Activated CD8-positive, alpha-beta memory T cell treated with anti-CD3 and anti-CD28 coated beads for 48 hours (primary cell): ENCODE measurements around the gene EMP2.

Source experiments
- DNase-seq, 3 experiments: peaks; one replicate each; pipeline ENCODE4 v3.0.0-alpha.2; 2020; ENCODE audit warnings: low read depth in 2 of 3, low spot score in 2 of 3

Gene EMP2

GRCh38 chr16:10493276-10493675 lies 87.1 kb downstream of the EMP2 start:
- DNase-seq: no peak

DNA sequence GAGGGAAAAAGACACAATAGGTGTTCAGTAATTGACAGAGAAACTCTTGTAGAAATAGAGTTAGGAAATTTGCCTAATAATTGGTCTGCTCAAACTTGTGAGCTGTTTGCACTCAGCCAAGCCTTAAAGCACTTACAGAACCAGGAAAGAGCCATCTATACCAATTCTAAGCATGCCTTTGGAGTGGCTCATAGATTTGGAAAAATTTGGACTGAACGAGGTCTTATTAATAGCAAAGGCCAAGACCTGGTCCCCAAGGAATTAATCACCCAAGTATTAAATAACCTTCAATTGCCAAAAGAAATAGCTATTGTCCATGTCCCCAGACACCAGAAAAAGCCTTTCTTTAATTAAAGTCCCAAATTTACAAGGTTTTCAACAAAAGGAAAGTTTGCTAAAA lies 90.3 kb downstream of the EMP2 start:
- no peak for DNase-seq

DNA sequence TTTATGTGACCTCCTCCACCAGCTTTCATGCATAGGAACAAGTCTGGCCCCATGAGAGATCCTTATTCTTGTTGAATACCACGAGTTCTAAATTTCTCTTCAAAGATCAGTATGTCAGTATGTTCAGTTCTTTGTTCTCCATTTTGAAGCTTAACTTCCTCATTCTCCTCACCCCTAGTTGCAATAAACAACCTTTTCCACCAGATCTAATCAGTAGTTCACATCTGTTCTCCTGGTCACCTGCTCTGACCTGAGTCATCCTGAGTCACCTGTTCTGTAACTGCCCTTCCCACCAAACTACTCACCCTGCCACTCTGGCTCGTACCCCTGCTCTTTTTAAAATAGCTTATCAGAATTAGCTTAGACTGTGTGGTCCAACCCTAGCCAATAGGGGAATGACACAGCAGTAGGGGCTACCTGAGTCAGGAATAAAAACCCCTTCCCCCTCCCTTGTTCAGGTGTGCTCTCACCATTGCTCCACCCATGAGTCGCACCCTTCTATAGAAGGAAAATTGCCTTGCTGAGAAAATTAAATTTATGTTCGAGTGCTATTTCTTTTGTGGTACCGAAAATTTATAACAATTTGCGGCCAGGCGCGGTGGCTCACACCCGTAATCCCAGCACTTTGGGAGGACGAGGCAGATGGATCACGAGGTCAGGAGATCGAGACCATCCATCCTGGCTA lies 94.6 kb downstream of the EMP2 start:
- no peak for DNase-seq

GRCh38 chr16:10485159-10485558 lies 95.2 kb downstream of the EMP2 start:
- DNase-seq: no peak

- DNase-seq: no peak
Measured at GRCh38 chr16:10480151-10480550, 100.2 kb downstream of the EMP2 start.
